ENCODE results near the gene LPP. TPM values are rescaled to one million over a fixed set of nuclear protein-coding genes. Genes with fewer than 3 reads are reported as not detected.

Gene LPP
- total and polyA plus RNA-seq, 2 of the 13 experiments (the other 11 are each of a cell fraction or from before 2014, with no cell fraction given) = 19.2 to 29.9 TPM

DNA sequence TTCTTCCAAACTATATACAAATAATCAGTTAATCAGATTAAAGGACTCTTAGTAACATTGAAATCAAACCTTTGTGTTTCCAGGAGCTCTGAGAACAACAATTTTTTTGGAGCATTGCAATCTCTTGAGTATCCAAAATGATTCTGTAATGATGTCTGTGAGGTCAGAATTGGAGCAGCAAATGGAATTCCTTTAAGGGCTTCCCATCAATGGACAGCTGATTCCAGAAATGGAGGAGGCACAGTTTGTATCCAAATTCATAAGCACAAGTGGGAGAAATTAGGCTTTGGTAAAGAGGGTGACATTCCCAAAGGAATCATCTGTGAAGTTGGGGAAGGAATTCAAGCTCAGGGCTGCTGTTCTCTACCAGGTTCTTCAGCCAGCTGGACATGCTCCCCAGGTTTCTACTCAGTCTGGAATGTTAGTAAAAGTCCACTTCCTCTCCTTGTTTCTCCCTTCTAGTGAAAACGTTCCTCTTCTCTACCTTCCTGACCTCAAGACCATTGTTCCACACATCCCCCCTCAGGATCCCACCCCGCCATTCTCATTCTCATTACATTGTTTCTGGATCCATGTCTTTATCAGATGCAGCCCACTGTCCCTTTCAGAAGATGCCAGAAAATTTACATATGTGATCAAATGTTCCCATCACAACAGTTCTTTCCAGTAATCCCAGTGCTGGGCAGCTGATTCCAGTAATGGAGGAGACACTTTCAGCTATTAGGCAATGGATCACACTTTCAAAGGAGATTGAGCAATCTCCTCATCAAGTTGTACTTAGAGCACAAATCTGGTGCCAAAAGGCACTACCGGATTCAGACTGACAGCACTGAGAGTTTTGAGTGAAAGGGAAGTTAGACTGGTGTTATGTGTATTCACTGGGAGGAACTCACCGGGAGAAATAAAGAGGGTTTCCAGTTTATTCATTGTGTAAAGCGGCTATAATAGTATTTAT lies 626.5 kb downstream of the LPP start:
- Histone ChIP-seq H4K20me1 (ENCODE audit: insufficient read depth, low read length) (no peaks in the 10 kb centered on the region), H3K4me3 (replicated peaks in 1 of 3; ENCODE audit: insufficient read depth in 1 of 3, low read depth in 2 of 3, low read length in 3 of 3) (no peak overlapping the region), H3K9ac (ENCODE audit: insufficient read depth, low read depth, low read length) (no peak overlapping the region), H3K4me1 (ENCODE audit: insufficient read depth, low read length) (peaks cover 6% of the 10 kb centered on the region; the same call in 1 of the 2 replicates), H3K79me2 (ENCODE audit: insufficient read depth, low read length) (no peaks in the 10 kb centered on the region), H3K27me3 (ENCODE audit: control insufficient read depth in 1 of 2, insufficient read depth in 2 of 2, low read length in 2 of 2) (no peaks in the 10 kb centered on the region), H3K36me3 (replicated peaks in 1 of 2; ENCODE audit: control insufficient read depth in 1 of 2, insufficient read depth in 2 of 2, low read length in 2 of 2) (peaks cover 0 to 2% of the 10 kb centered on the region in 2 experiments; a peak in 1 of 5 replicates), H3K4me2 (ENCODE audit: low read depth, low read length) (no peak overlapping the region), H3K27ac (ENCODE audit: extremely low read length, insufficient read depth, low read length) (no peak overlapping the region), H3K9me3 (ENCODE audit: low read length) (no peaks in the 10 kb centered on the region), H2AFZ (ENCODE audit: low read length) (no peak overlapping the region)
- ChIA-PET CTCF (ENCODE audit: low intra/inter-chr PET ratio, low total read pairs) (no interaction called here), POLR2A (no interaction called here)
- peak; percentile 57; the same call in 1 of the 2 replicates for TF ChIP-seq NFKBIZ (CRISPR knock-in tag; IDR thresholded peaks at IDR 0.05)
- no peak for TF ChIP-seq ZNF292 (CRISPR knock-in tag; IDR thresholded peaks at IDR 0.05; ENCODE audit: borderline replicate concordance, low read depth)
- TF ChIP-seq GATAD2A (CRISPR knock-in tag; IDR thresholded peaks at IDR 0.05) = 0 out of 2 replicates have a peak, but pooled peaks have one; percentile 14
- no peak for TF ChIP-seq ZNF468 (CRISPR knock-in tag; IDR thresholded peaks at IDR 0.05)
- TF ChIP-seq ZNF644 (CRISPR knock-in tag; IDR thresholded peaks at IDR 0.05; ENCODE audit: low read depth) = peak; percentile 65; the same call in 1 of the 2 replicates
- TF ChIP-seq CEBPG (CRISPR knock-in tag; IDR thresholded peaks at IDR 0.05) = peak; percentile 85
- TF ChIP-seq KMT2A (CRISPR knock-in tag; IDR thresholded peaks at IDR 0.05) = no peak
- TF ChIP-seq CEBPB (IDR thresholded peaks at IDR 0.05; ENCODE audit: borderline replicate concordance, low read depth, low read length) = peak; percentile 88
- TF ChIP-seq, protein P1, sequence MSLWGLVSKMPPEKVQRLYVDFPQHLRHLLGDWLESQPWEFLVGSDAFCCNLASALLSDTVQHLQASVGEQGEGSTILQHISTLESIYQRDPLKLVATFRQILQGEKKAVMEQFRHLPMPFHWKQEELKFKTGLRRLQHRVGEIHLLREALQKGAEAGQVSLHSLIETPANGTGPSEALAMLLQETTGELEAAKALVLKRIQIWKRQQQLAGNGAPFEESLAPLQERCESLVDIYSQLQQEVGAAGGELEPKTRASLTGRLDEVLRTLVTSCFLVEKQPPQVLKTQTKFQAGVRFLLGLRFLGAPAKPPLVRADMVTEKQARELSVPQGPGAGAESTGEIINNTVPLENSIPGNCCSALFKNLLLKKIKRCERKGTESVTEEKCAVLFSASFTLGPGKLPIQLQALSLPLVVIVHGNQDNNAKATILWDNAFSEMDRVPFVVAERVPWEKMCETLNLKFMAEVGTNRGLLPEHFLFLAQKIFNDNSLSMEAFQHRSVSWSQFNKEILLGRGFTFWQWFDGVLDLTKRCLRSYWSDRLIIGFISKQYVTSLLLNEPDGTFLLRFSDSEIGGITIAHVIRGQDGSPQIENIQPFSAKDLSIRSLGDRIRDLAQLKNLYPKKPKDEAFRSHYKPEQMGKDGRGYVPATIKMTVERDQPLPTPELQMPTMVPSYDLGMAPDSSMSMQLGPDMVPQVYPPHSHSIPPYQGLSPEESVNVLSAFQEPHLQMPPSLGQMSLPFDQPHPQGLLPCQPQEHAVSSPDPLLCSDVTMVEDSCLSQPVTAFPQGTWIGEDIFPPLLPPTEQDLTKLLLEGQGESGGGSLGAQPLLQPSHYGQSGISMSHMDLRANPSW (CRISPR knock-in tag; IDR thresholded peaks at IDR 0.05; ENCODE audit: borderline replicate concordance) = no peak
- no peak for TF ChIP-seq HOXA7 (CRISPR knock-in tag; IDR thresholded peaks at IDR 0.05)
- no peak for TF ChIP-seq NFE2L1 (CRISPR knock-in tag; IDR thresholded peaks at IDR 0.05; ENCODE audit: borderline replicate concordance)
- TF ChIP-seq ZNF841 (CRISPR knock-in tag; IDR thresholded peaks at IDR 0.05; ENCODE audit: borderline replicate concordance) = no peak
- no peak for TF ChIP-seq SIN3A (IDR thresholded peaks at IDR 0.05; ENCODE audit: borderline replicate concordance, low read depth, low read length)
- TF ChIP-seq HMG20A (CRISPR knock-in tag; IDR thresholded peaks at IDR 0.05; ENCODE audit: borderline replicate concordance) = no peak
- in situ Hi-C loops (cut with HindIII; ENCODE audit: extremely low pct_ligation_motif_present, low pct_unique_long_range_greater_than_20kb) = no loop called here
- intact Hi-C loops (cut with micrococcal nuclease; ENCODE audit: unreplicated experiment) = no loop called here
- ATAC-seq (no peak), FAIRE-seq (no peak), DNase-seq (ENCODE audit: low spot score) (peak; percentile 4)
- no TSS peak for BruUV-seq (replicated peaks)
- WGBS (ENCODE audit: low lambda C conversion rate) = 90% methylated on average over 5 of the region's 5 CpGs
